NCI-H510A treated with DMSO at 0.1 percent for 48 hours (cell line): ENCODE results near the gene TPD52L1.

Source experiments
- DNase-seq: peaks from one replicate; lab custom pipeline; 2025; lab: John Stamatoyannopoulos, UW

The TPD52L1 gene

DNA sequence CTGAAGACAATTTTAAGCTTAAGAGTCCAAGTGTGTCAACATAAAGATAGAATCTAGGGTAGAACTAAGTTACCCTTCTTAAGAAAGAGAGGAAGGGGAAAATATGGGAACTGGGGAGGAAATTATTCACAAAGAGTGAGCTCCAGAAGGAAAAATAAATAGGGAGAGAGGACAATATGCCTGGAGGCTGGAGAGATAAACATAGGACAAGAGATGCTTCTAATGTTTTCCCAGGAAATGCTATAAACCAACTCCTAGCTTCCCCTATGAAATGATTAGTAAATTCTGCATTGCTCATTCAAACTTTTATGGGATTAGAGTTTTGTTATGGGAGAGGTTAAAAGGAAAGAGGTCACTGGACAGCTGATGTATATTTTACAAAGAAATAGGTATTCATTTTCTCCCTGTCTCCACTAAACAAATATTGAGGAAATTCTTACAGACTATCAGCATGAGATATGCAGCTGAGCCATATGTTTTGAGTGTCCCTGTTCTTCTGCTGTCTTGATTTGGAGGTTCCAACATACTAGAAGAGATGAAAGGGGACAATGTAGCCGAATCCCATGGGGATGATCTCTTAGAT, 22.0 kb downstream of the TPD52L1 start:
- no peak for DNase-seq

DNA sequence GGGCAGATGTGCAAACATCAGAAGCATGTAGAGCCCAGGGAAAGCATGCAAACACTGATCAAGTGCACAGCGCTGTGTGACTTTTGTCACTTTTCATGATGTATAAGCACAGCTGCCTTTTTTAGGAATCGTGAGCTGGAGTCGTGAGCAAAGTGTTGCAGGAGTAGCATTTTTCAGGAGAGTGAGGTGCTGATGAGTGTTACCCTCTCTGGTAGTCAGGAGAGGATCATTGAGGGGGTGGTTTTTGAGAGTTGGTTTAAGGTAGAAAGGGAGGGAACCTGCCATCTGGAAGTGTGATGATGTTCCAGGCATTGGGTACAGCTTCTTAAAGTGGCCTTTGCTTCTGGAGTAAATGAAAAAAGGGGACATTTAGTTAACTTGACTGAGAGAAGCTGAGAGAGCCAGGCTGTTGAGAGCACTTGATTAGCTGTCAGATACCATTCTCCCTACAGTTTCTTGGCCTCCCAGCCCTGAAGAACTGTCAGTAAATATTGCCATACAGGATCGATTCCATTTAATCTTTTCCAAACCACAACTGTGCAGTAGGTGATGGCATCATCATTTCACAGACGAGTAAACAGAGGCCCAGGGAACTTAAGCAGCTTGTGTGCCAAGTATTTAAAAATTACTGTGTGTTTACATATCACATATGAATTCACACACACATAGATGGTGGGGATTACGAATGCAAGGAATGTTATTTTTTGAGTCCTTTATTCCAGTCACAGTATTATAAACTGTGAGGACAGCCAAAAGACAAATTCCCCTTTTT, 28.9 kb downstream of the TPD52L1 start:
- peak; percentile 2 for DNase-seq

DNA sequence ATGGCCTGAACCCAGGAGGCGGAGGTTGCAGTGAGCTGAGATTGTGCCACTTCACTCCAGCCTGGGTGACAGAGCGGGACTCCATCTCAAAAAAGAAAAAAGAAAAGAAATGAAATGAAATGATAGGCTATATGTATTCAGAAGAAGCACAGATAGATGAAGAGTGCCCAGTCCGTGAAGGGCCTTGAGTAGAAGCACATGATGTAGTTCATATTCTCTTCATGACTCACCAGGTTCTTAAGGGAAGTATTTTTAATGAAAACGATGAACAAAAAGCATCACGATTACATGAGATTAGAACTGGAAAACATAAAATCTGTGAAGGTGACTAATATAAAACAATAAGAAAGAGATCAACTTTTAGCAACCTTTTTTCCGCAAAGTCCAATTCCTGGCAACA, 29.8 kb downstream of the TPD52L1 start:
- DNase-seq, result no peak

DNA sequence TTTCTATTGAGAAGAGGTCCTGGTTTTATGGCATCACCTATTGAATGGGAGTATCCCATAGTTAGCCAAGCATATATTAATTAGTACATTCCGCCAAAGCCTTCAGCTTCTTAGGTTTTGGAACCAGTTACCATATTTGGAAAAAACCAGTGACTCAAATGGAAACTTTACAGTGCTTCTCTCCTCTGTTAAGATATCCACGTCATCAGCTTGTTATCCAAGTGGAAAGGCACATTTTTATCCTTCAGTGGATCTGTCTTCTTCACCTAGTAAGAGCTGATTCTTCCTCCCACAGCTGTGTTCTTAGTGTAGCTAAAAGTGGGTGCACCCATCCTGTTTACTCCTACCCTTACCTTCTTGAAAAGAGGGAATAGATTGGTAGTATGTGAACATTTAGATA, 34.5 kb downstream of the TPD52L1 start:
- DNase-seq, result no peak

DNA sequence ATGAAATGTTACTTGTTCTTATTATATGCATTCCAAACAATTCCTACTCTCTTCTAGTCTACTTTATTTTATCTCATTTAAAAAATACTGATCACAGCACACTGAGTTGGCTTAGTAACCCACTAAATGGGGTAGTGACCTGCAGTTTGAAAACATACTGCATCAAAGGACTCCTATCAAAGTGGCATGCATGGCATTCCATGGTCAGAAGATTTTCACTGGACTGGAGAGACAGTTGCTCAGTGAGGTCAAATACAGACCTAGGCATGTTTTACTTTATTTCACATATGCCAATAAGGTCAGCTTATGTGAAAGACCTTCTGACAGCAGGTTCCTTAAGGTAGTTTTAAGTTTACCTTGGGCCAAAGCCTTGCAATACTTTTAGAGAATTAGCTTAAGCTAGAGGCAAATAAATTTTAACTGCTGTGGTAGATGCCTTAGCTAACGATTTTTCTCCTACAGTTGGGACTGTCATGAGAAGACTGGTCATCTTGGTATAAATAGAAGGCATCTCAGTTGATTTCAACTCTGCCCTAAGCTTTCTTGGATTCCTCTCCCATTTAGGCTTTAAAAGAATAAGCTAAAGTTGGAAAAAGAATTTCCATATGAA, 35.1 kb downstream of the TPD52L1 start:
- no peak for DNase-seq

DNA sequence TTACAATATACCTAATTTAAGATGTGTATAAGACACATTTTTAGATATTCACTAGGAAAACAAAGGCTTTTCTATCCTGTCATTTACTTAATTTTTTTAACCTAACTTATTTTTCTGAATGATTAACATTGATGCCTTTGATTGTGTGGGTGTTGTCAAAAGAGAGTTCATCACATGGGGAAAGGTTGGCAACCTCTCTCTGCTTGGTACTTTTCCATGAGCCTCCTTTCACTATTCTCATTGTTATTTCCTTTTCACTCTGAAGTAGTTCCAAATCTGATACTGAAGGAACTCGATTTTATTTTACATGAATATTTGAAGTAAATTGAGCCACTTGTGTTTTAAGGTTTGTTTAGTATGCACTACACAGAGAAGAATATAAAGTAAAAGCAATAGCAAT, 35.9 kb downstream of the TPD52L1 start:
- no peak for DNase-seq

DNA sequence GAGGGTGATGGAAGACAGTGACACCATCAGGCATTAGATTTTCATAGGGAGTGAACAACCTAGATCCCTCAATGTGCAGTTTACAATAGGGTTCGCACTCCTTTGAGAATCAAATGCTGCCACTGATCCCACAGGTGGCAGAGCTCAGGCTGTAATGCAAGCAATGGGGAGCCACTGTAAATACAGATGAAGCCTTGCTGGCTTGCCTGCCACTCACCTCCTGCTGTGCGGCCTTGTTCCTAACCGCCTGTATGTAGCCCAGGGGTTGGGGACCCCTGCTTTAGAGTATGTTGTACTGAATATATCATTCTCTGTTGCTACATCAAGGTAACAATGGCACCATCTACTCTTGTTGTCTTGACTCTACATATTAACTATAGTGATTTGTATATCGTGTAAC, 37.1 kb downstream of the TPD52L1 start:
- no peak for DNase-seq

DNA sequence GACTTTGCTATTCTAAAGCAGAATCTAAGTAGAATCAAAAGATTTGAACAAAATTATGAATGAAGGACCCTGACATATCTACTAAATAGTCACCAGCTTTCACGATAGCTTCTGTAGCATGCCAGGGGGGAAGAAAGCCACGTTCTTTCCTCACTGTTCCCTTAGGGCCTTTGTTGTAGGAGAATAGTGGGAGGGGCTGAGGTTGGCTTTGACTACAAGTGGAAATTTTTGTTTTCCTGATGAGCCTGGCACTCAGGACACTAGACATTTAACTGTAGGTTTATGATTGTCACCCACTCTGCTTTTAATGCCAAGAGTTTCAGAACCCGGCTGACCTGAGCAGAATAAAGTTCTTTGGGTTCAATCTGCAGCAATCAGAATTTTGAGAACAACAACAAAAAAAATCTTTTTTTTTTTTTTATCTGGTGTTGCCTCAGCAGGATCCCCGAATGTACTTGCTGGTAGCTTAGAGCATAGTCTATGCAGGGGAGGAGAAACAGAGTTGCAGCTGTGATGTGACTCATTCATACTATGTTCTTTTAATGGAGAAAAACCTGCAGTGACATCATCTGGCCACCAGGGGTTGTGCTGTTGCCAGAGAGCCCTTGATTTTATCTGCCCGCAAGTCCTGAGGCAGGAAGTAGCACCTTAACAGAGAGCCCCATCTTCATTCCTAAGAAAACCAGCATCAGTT, 38.5 kb downstream of the TPD52L1 start:
- peak; percentile 10 for DNase-seq

DNA sequence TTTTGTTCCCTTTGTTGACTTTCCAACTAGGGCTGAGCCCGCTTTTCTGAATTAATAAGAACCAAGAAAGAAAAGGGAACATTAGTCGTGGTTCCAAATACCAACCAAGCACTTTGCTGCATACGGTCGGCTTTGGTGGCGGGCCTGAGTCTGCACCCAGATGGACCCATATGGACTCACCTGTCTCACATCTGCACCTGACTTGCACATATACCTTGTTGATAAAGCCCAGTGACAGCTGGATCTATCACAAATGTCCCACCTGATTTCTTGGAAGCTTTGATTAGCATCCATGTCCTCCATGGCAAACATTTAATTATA, 39.0 kb downstream of the TPD52L1 start:
- no peak for DNase-seq

DNA sequence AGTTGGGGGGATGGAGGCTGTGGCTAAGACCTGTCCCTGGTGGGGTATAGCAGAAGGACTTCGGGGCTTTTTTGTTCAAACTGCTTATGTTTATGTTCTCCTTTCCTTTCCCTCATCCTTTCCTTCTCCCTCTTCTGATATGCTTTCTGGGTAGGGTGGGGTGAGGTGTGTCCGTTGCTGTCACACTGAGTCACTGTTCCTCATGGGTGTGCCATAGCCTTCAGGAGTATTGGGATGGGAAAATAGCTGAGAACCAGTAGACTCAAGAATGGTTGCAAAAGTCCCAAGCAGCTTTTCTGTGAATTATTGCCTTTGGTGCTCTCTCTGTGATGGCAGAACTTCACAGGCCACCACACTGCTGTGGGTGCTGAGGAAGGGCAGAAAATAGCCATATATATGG, 39.6 kb downstream of the TPD52L1 start:
- DNase-seq, result no peak

DNA sequence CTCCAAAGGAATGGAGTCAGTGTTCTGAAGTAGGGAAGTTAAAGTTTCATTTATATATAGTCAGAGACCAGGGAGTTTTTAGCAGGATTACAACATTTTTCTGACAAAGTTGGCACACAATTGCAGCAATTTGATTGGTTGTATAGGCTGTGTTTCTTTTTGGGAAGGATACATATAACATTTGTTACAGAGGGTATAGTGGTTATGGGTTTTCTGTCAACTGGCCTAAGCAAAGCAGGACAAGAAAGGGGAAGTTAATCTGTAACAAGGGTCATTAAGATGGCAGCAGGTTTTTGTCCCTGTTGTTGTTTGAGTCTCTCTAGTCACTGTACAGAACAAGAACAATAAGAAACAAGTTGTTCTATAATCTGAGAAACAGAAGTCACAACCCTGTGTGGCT, 41.4 kb downstream of the TPD52L1 start:
- no peak for DNase-seq

DNA sequence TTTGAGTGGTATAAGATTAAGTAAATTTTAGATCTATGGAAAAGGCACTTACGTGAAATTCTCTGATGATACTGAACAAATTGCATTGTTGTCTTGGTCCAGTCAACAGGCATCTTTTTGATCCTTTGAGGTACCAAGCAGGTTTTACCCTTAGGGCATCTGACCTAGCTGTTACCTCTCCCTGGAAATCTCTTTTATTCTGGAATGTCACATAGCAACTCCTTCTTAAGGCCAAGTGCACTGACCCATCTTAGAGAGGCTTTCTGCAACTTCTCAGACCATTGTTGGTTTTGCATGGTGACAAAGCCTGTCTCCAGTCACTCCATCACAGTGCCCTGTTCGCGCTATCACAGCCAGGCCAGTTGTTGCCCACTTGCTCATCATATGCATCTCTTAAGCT, 42.0 kb downstream of the TPD52L1 start:
- DNase-seq, result no peak

DNA sequence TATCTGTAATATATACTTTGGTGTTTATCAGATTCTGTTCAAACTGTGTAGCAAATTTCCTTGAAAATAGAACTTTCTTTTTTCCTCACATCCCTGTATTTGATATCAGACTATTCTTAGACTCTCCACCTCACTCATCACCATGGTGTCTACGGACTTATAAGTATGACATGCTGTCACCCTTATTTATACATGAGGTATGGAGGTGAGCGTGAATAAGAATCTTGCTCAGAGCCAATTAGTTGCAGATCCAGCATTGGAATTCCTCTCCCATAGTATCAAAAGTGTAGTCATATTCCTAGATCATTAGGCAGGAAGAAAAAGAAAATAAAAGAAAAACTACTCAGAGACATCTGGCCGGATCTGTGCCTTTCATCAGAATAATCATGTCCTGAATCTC, 43.0 kb downstream of the TPD52L1 start:
- DNase-seq, result no peak

DNA sequence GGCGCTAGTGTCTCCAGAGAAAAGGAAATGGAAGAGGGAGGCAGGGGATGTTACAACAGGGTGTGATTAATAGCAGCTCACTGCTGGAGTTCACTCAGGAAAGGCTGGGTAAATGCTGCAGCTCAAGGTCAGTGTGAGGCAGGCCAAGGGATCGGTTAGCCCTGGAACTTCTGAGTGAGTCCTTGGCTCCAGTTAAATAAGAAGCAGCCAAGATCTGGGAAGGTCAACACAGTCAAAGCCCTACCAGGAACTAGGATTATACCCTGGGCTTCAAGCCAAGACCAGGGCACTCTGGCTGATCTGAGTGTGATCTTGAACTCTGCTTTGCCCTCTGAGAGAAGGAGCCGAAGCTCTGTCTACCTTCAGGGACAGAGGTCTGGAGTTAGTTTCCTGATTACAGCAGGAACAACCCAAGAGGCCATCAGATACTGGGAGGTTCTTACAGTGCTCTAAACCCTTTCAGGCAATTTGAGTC, 44.3 kb downstream of the TPD52L1 start:
- DNase-seq, result no peak

DNA sequence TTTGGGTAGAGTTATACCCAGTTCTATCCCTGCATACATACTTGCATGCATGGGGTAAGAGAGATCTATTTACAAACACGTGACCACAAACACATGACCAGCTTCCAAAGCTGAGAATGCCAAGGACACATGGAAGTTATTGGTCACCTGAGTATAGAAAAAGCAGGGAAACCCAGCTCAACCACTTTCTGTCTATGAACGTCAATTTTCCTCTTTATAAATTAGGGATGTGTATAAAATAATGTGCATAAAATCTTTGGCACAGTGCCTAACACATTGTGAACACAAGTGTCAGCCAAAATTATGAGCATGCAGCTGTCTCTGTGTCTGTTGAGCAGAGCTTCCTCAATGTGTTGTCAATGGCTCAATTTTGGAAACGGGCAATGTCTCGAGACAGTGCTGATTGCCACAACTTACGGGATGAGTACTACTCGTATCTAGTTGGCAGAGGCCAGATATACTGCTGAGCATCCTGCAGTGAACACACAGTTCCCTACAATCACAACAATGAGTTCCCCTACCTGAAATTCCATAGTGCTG, 44.9 kb downstream of the TPD52L1 start:
- no peak for DNase-seq

DNA sequence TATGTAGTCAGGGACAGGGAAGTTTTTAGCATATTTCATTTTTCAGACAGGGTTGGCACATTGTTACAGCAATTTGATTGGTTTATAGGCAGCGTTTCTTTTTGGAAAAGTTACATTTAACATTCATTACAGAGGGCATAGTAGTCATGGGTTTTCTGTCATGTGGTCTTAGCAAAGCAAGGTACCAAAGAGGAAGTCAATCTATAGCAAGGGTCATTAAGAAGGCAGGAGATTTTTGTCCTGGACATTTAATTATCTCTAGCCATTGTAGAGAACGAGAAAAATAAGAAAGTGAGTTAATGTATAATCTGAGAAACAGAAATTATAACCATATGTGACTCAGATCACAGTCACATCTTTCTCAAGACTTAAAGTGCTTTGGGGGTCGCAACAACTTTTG, 47.4 kb downstream of the TPD52L1 start:
- DNase-seq, result no peak

DNA sequence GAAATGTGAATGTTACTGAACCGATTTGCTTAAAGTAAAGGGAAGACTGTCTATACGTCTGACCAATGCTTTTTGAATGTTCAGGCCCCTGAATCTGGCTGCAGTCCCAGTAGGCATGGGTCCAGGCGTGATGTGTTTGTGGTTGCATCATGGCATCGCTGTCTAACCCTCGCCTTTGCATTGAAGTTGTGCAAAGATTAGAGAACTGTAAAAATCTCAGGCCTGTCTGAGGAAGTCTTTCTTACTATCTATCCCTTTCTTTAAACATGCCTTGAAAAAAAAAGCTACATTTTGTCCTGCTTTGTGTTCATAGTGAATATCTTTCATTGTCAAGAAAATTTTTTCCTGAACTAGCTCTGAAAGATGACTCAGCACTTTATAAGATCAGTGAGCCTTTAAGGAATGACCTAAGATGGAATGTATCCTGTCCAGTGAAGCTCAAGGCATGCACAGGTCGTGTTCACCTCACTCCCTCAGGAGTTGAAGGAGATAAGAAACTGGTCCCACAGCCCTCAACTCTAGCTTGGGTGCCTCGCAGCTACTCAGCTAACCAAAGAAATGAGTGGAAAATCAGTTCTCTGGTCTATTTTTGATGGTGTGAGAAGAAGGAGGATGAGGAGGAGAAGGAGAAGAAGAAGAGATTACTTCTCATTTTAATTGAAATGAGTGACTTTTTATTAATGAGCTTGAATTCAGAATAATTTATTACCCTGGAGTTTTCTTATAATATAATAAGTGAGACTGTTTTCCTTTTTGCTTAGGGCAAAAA, 48.6 kb downstream of the TPD52L1 start:
- DNase-seq, result no peak

DNA sequence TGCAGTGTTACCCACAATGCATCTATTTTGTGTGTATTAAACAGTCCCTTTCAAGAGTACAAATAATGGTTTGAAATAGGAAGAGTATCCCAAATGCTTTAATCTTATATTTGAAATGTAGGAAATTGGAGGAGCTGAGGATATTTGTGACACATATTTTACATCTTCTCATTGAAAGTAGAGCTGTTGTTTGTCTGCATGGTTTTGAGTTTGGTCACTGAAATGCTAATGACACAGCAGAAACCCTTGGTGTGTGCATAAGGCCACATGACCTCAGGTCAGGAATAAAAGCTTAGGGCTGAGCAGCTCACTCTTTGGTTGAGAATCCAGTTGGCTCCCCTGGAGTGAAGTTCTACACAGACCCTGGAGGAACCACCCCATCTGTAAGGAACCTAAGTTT, 49.8 kb downstream of the TPD52L1 start:
- no peak for DNase-seq

DNA sequence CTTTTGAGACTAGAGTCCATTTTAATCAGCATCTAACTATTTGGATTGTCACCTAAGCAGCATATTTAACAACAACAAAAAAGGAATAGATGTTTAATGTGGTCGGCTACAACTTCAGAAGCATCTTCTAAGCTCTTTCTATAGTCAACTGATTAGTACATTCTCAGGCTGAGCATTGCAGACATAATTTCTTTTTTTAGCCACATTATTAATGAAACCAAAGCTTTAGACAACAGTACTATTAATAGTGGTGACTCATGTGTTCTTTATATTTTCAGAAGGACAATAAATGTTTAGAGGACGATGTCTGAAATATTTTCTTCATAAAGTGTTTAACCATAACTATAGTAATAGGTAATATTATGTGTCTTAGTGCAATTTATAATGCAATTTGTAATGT, 52.4 kb downstream of the TPD52L1 start:
- DNase-seq, result no peak

DNA sequence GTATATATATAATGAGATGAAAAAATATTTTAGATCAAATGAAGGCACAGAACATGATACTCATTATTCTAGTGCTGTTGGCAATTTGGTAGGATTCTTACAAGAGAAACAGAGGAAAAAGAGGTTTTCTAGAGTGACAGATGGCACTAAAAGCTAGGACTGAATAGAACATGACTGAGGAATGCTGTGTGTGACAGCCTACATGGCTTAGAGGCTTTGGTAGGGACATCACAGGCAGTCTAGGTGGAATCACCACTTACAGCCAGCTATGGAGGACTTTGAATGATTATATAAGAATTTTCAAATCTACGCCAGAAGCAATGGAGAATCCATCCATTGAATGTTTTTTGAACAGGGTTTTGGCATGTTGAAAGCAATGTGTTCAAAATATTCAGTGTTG, 52.8 kb downstream of the TPD52L1 start:
- DNase-seq, result no peak

DNA sequence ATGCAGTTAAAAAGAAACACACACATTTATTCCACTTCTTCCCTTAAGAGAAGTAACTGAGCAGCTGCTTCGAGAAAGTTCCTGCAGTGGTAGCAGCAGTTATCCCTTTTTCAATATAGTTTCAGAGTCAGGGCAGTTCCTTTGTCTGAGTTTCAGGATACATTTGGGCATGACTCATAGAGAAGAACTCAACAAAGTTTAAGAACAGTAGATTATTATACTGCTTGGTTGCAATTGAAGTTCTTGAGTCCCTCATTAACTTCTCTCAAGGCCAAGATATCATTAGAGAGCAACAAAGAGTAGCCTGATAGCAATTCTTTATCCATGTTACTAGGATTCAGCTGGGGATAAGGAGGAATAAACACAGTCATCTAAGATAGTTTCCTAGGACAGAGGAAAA, 54.4 kb downstream of the TPD52L1 start:
- no peak for DNase-seq

DNA sequence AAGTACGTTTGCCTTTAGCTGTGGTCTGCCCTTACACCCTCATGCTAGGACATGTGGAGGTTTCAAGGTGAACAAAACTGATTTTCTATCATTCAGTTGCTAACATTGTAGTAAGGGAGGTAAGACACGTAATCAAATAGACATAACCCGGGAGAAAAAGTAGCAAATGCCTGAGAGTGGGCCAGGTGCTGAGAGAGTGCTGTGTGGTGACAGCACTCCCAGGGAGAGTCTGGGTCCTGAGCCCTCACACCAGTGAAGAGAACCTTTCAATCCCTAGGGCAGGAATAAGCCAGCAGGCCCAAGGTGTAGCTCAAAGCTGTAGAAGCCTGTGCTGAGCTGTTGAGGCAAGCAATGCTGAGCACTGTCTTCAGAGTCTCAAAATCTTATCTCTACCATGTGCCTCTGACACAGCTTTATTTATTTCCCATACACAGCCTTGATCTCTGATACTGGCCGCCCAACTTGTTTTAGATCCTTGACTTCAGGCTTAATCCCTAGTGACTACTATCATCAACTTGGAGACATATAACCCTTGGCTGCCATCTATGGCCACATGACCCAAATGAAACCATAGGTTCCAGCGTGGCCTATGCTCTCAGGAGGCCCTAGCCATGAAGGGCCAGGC, 55.2 kb downstream of the TPD52L1 start:
- no peak for DNase-seq
